T-helper 9 cell (primary cell): ENCODE data around the gene RASL10B.

ENCODE experiments used
- DNase-seq: peaks from one replicate; pipeline ENCODE4 v3.0.0-alpha.2; 2020

RASL10B gene

DNA sequence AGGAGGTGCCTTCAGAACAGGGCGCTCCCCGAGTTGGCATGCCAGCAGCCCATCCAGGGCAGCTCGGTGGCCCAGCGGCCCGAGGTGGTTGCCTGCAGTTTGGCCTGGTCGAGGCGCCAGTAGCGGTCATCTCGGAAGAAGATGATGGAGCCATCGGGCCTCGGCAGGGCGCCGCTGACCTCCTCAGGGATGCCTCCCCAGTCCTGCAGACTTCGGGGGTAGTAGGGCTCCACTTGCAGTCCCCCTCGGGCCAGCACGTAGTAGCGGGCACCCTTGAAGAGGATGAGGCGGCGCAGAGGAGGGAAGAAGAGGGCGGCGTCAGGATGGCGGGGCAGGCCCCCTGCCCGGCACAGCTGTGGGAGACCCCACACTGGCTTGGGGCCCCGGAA, 35.0 kb downstream of the RASL10B start:
- DNase-seq, result no peak

DNA sequence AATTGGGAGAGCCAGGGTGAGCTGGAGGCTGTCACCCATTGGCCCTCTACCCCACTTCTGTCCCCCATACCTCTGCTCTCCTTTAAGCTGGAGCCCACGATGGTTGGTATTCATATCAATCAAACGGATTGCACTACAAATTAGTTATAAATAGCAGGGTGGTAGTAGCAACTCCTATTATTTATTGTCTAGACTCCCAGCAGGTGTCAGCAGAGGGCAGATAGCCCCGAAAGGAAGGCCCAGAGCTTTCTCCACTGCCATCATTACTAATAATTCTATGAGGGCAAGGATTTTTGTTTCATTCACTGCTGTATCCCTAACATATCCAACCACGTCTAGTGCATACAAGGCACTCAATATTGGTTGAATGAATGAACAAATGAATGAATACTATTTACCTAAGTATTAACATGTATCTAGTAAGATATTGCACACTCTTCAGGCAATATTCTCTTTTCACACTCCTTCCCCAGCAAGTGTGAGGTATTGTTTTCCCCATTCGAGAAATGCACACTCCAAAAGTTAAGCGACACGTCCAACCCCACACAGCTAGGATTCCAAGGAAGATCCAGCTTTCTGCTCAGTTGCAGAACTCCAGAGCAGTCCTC, 35.6 kb downstream of the RASL10B start:
- no peak for DNase-seq

DNA sequence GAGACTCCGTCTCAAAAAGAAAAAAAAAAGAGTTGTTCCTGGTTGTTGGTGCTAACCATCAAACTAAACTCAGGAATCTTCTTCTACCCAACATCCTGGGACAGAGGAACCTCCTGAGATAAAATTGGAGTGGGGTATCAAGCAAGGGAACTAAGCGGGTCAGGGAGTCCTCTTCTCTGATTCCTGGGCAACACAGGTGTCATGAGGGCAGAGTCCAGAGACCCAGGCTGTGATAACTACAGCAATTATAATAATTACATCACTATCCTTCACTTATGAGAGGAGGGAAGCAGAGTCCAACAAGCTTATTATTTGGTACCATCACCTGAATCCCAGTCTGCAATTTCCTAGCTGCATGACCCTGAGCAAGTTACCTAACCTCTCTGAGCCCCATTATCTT, 37.4 kb downstream of the RASL10B start:
- no peak for DNase-seq

DNA sequence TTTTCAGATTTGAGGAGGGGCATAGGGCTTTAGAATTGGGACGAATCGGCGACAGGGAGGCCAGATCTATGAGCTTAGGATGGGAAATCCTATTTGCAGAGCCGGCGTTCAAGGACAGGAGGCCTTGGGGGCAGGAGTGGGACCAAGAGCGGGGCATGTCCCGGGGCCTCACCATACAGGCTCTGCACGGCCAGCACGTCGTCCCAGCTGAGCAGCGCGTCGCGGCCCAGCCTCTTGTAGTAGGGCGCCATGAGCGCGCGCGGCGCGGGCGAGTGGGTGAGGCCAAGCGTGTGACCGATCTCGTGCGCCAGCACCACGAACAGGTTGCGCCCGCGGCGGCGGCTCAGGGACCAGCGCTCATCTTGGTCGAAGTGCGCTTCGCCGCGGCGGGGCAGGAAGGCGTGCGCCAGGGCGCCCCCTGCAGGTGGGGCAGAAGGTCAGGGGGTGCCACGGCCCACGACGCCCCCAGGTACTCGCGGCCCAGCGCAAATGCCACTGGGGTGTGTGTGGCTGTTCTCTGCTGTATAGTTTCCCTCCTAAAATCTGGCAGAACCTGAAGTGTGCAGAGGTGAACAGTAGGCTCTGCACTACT, 38.6 kb downstream of the RASL10B start:
- no peak for DNase-seq

DNA sequence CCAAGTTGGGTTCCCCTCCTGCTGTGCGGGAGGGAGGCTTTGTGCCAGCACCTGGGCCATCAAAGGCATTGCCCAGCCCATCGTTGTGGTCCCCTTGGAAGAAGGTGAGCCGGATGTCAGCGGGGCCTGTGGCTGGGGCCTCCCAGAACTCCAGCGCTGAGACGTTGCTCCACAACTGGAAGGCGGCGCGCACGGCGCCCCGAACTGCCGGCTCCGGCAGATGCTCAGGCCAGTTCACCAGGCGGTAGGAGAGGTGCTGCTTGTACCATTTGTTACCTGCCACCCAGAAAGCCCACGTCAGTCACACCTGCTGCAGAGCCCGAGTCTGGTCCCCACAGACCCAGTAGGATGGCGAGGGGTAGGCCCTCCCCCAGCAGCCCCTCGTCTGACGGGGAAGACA, 41.7 kb downstream of the RASL10B start:
- DNase-seq, result no peak

DNA sequence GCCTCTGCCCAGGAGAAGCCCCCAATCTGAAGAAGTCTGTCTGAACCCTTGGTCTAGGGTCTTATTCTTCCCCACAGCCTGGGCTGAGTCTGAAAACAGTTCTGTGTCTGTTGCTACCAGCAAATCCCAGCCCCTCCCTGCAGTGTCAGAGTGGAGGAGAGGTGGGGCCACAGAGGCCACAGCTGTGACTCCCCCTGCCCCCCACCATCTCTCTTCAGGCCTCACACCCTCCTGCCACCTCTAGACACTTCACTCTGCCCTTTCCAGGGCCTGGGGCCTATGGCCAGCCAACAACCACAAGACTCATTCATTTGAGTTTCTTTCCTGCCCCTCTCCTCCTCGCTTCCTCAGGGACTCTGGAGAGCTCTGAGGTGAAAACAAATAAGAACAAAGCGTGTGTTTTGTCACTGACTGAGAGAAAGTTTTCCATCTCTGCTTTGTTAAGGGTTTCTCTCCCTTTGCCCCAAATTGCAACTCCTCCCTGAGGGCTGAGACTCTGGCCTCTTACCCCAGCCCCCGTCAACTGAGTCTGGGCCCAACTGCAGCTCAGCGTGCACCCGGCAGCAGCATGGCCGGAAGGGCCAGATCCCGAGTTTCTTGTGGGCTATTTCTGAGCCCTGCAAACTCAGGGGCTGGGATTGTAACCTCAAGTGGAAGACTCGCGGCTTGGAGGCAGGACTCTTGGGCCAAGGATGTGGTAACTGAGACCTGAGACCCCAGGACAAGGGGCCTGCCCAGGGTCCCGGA, 42.4 kb downstream of the RASL10B start:
- no peak for DNase-seq

DNA sequence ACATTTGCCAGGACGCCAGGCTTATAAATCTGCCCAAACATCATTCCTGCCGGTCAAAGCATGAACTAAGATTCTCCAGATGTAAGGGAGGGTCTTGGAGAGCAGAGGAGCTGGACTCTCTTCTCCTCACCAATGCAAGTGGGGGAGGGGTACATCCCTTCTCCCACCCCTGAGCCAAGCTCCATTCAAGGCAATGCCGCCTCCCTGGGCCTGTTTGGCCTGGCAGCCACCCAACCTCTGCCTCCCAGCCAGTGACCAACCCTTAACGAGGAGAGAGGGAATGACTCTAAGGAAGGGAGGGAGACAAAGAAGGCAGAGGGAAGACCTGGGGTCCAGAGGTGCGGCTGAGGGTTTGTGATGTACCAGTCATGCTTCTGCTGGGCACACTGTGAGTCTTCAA, 43.1 kb downstream of the RASL10B start:
- no peak for DNase-seq

DNA sequence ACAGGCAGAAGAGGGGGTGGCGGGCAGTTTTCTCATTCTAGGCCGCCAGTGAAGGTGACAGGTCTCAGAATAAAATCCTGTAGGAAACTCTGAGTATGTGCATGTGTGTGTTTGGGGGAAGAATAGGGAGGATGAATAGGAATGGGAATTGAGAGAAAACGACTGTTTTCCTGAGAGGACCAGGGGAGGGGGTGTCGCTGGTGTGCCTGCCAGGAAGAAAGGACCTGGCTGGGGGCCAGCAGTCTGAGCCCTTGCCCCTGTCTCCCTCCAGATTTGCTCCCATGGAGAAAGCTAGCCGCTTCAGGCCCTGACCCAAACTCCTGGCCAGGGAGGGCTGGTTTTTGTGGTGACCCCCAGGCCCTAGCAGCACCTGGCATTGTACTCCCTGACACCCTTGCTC, 43.6 kb downstream of the RASL10B start:
- no peak for DNase-seq

DNA sequence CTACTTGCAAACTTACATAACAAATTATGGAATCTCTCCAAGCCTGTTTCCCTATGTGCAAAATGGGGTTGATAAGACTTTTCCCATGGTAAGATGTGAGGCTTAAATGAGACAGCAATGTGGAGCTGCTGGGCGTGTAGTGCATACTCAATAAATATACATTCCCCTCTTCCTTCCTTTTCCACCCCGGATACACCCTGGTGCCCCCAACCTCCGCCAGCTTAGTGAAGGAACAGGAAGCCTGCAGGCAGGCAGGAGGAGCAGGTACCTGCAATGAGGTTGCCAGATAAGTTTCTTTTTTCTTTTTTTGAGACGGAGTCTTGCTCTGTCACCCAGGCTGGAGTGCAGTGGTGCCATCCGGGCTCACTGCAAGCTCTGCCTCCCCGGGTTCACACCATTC, 44.1 kb downstream of the RASL10B start:
- DNase-seq, result no peak

DNA sequence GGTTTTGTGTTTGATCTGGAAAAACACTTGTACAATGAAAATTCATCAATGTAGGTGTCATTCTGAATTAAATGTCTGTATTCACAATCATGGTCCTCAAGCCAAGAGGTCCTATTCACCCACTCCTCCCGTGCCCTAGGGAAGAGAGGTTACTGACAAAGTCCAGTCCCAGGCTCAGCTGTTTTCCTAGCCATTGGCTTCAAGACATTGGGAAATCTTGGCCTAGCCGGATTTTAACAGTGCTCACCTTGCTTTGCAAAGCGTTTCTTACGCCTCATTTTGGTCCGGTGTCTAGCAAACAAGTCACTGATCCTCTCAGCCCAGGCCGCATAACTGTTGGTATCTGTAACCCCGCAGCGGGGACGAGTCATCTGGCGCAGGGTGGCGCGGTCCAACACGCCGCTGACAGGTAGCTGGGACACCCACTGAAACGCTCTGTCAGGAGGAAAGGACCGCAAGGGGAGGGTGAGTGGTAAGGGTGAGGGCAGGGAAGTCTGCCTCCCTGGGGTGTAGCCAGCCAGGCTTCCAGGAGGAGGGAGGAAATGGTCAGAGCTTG, 47.3 kb downstream of the RASL10B start:
- no peak for DNase-seq

DNA sequence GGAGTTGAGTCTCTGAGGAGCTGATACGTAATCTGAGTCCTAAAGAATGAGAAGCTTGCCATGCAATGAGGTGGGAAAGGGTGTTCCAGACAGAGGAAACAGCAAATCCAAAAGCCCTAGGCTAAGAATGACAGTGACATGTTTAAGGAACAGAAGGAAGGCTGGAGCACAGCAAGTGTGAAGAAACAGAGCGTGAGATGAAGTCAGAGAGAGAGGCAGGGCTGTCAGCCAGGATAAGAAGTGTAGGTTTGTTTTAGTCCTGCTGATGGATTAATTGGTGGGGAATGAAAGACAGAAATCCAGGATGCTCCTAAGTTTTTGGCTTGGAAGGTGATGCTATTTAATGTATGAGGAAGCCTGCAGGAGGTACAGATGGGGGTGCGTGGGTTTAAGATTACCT, 49.5 kb downstream of the RASL10B start:
- DNase-seq, result no peak

DNA sequence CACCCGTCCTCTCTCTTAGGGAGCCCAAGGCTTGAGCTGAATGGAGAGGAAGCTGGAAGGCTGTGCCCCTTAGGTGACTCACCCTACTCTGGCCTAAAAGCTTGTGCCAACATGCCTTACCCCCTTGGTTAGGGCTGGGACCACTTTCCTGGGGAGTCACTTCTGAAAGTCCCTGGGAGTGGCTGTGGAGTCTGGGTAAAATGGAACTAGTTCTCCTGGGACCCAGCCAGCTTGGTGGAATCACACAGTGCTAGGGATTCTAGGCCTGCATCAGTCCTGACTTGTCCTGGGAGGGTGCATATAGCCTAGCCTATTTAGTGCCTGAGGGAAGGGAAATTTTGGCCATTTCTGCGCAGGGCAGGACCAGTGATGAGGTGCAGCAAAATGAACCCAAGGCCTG, 53.5 kb downstream of the RASL10B start:
- DNase-seq, result no peak

DNA sequence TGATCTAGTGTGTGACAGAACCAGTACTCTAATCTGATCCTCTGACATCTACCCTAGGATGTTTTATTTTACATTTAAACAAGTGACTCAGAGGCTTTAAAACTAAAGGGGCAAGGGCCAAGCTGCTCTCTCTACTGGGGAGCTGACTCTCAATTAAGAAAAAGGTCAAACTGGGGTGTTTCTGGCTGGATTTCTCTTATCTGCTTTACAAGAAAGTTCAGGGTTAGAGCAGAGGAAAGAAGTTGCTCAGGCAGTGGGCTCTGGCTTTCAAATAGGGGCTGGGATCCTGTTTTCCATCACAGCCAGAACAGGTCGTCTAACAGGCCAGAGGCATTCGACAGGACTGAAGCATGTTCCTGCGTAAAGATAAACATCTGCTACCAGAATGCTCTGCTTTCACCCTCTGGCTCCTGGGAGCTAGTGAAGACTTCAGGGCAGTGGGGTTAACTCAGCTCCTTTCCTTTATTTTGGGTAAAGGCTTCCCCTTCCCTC, 55.5 kb downstream of the RASL10B start:
- no peak for DNase-seq

DNA sequence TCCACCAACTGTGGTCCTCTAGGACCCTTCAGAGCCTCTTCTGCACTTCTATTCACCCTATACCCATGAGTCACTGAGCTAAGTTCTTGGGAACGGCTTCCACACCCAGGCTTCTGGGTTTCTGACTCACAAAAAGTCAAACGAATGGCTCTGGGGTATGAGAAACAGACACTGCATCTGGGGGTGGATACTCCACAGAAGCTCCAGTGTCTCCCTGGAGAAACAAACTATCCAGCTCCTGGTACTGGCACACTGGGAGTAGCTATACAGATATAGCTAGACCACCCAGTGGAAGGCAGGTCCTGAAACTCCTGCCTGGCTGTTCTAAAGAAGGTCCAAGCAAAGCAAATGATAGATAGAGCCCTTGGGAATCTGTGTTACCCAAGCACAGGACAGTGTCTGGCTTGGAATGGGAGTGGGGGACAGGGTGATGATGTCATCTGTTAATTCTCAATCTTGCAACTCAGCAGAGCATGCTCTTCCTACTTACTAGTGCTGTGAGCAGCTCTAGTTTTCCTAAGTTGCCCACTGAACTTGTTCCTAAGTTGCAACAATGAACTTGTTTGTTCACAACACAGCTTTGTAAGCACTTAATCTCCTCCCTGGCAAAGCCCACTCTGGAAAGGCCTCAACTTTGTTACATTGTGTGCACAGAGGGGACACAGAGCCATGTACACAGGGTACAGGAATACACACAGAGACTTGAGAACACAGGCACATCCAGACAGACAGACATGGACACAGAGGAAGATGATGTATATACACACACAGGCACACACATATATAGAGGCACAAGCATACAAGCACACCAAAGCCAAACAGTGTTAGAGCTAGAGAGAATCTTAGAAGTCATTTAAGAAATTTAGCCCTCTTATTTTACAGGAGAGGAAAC, 57.3 kb downstream of the RASL10B start:
- DNase-seq, result no peak

DNA sequence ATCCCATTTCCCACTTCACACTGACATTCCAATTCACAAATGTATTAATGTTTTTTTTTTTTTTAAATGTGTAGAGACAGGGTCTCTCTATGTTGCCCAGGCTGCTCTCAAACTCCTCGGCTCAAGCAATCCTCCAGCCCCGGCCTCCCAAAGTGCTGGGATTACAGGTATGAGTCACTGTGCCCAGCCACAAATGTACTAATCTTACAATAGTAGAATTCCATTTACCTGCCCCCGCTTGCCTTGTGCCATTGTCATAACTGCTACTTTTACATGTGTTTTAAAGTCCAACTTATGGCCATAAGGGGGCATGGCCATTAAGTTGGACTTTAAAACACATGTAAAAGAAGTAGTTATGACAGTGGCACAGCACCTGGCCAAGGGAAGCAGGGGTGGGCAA, 59.4 kb downstream of the RASL10B start:
- DNase-seq, result no peak

DNA sequence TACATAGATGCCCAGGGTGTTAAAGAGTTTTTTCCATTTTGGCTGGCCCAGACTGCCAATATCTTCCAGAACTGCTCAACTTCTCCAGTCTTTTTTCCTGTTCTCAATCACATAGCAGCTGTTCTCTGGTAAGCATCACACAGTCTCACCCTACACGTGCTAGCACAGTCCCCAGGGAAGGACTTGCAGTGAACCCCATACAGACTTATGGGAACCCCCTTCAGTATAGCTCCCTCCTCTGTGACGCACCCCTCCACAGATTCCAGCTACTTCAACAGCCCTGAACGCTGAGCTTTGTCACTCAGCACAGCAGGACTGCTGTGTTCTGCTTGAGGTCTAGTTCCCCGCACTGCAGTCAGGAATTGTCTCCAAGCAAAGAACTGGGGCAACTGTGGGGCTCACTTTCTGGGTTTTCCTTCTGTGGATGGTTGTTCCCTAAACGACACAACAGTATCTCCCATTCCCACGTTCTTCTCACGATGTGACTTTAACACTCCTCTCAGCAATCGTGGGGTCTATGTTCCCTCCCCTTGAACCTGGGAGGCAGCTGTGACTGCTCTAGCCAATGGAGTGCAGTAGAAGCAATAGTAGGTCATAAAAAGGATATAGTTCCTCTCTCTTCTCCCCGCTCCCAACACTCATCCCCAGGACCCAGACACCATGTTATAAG, 60.4 kb downstream of the RASL10B start:
- DNase-seq, result no peak
